K562 (cell line): ENCODE measurements around the gene KRT72. TPM values are rescaled to one million over a fixed set of nuclear protein-coding genes. Genes with fewer than 3 reads are reported as not detected.
A peak's percentile ranks its signal among the peaks of the same experiment; 100 is the strongest.

Source experiments
- ATAC-seq: fragments of 200-7000 bp; cut with Tn5 transposase; 3 replicates; pipeline ENCODE4 v1.9.1; 2020; ENCODE audit warnings: moderate library complexity
- BruUV-seq: library from RNA; stranded (reverse); fragments of 400-500 nt; replicated peaks from 2 replicates; lab custom pipeline; 2021; lab: Mats Ljungman, UMichigan
- CTCF ChIA-PET: fragments of 300-600 bp; formaldehyde crosslinking; extraction: SDS; loops from one replicate; lab custom pipeline; 2021; ENCODE audit warnings: low intra/inter-chr PET ratio; lab: Yijun Ruan, JAX
- POLR2A ChIA-PET: fragments of 300-600, 350-650 bp; sonication (Branson Sonifier 250); formaldehyde crosslinking; extraction: SDS; loops from one replicate; lab custom pipeline; 2021; ENCODE audit warnings: antibody characterized with exemption, inconsistent platforms; lab: Yijun Ruan, JAX
- DNase-seq, 4 experiments: peaks; one replicate each; pipeline versions ENCODE4 v3.0.0 to v3.0.0-alpha.2; 2011 to 2018; ENCODE audit warnings: low spot score in 3 of 4, mixed read lengths in 3 of 4; ENCODE audit errors: extremely low read depth in 1 of 4
- FAIRE-seq: peaks from 2 replicates; lab custom pipeline; 2011; peaks lifted over from hg19 to GRCh38; lab: Jason Lieb, UNC
- H2AFZ ChIP-seq: 2 replicates; pipeline ENCODE4 v1.6.0; 2011; ENCODE audit warnings: low read depth, low read length, control low read depth, inconsistent platforms
- H3K27ac ChIP-seq: fragments of 200-600 bp; 3 replicates; pipeline ENCODE4 v1.8.0; 2011; ENCODE audit warnings: low read depth, mild to moderate bottlenecking, control low read depth, inconsistent platforms, low read length, moderate library complexity, mixed read lengths; ENCODE audit errors: extremely low read depth
- H3K27me3 ChIP-seq, 2 experiments: fragments of 300-600 bp in 1 of 2; 2 replicates in 1 of 2; 3 replicates in 1 of 2; pipeline versions ENCODE4 v1.6.0 to v1.8.0; 2011; ENCODE audit warnings: inconsistent platforms in 2 of 2, low read length in 2 of 2, mild to moderate bottlenecking in 1 of 2, mixed read lengths in 1 of 2, moderate library complexity in 1 of 2; ENCODE audit not compliant: control insufficient read depth in 2 of 2, insufficient read depth in 2 of 2
- H3K36me3 ChIP-seq: fragments of 300-600 bp; 3 replicates; pipeline ENCODE4 v1.8.0; 2011; ENCODE audit warnings: mild to moderate bottlenecking, low read length, inconsistent platforms; ENCODE audit not compliant: control insufficient read depth, insufficient read depth
- H3K4me1 ChIP-seq, 2 experiments: fragments of 200-600 bp in 1 of 2; replicated peaks in 1 of 2; 2 replicates in 1 of 2; 3 replicates in 1 of 2; pipeline versions ENCODE4 v1.5.1 to v1.8.0; 2011; ENCODE audit warnings: inconsistent platforms in 2 of 2, low read length in 2 of 2, mild to moderate bottlenecking in 1 of 2, mixed read lengths in 1 of 2, moderate library complexity in 1 of 2; ENCODE audit not compliant: control insufficient read depth in 2 of 2, insufficient read depth in 2 of 2
- H3K4me2 ChIP-seq: 2 replicates; pipeline ENCODE4 v1.6.1; 2011; ENCODE audit warnings: low read length, control low read depth, inconsistent platforms, mixed read lengths; ENCODE audit not compliant: insufficient read depth
- H3K4me3 ChIP-seq: fragments of 200-600 bp; sonication (generic), shearing (Covaris generic); 2 replicates; pipeline ENCODE4 v1.5.1; 2016; ENCODE audit warnings: control low read depth, inconsistent platforms
- H3K79me2 ChIP-seq: fragments of 200-600 bp; 3 replicates; pipeline ENCODE4 v1.8.0; 2011; ENCODE audit warnings: low read length, inconsistent platforms; ENCODE audit not compliant: control insufficient read depth, insufficient read depth
- H3K9ac ChIP-seq, 2 experiments: 2 replicates each; pipeline versions ENCODE4 v1.6.0 to v1.6.1; 2011; ENCODE audit warnings: low read depth in 2 of 2, low read length in 2 of 2, control low read depth in 1 of 2, inconsistent platforms in 1 of 2, mild to moderate bottlenecking in 1 of 2, mixed read lengths in 1 of 2; ENCODE audit not compliant: insufficient read depth in 1 of 2
- H3K9me1 ChIP-seq: one replicate; pipeline ENCODE4 v1.6.0; 2011; ENCODE audit warnings: inconsistent platforms, mild to moderate bottlenecking, low read length, moderate library complexity; ENCODE audit not compliant: control insufficient read depth, insufficient read depth
- H3K9me3 ChIP-seq: replicated peaks from 2 replicates; pipeline ENCODE4 v1.5.1; 2011; ENCODE audit warnings: low read depth, low read length, inconsistent platforms; ENCODE audit not compliant: control insufficient read depth, insufficient read depth
- H4K20me1 ChIP-seq: replicated peaks from 2 replicates; pipeline ENCODE4 v1.6.1; 2011; ENCODE audit warnings: low read length, inconsistent platforms, mixed read lengths; ENCODE audit not compliant: control insufficient read depth, insufficient read depth
- ELK3 ChIP-seq: fragments of 450-650 bp; formaldehyde crosslinking; IDR thresholded peaks from 2 replicates; pipeline ENCODE4 v1.4.0; 2020; ENCODE audit warnings: mild to moderate bottlenecking
- HMG20A ChIP-seq: fragments of 450-650 bp; formaldehyde crosslinking; conservative IDR thresholded peaks from 2 replicates; pipeline ENCODE4 v1.4.0; 2020; ENCODE audit warnings: mild to moderate bottlenecking, mixed read lengths
- MAX ChIP-seq: sonication (generic); formaldehyde crosslinking; IDR thresholded peaks from 2 replicates; pipeline ENCODE4 v1.9.0; 2022; ENCODE audit warnings: mild to moderate bottlenecking, missing genetic modification reagents
- NR0B1 ChIP-seq: fragments of 450-650 bp; IDR thresholded peaks from one replicate; pipeline ENCODE4 v1.6.1; 2018; ENCODE audit warnings: mild to moderate bottlenecking, moderate library complexity; ENCODE audit not compliant: partially characterized antibody
- NR4A1 ChIP-seq, 2 experiments: fragments of 250-450 bp in 1 of 2; fragments of 450-650 bp in 1 of 2; sonication (Bioruptor Pico) in 1 of 2; IDR thresholded peaks; 2 replicates each; pipeline versions ENCODE4 v1.4.0 to v1.6.1; 2016 to 2020; ENCODE audit warnings: mild to moderate bottlenecking in 2 of 2, missing compliant biosample characterization in 1 of 2, missing genetic modification characterization in 1 of 2, moderate library complexity in 1 of 2
- RNF2 ChIP-seq: sonication (generic); IDR thresholded peaks from 2 replicates; pipeline ENCODE4 v1.6.1; 2016
- ZBTB9 ChIP-seq: fragments of 450-650 bp; formaldehyde crosslinking; IDR thresholded peaks from 2 replicates; pipeline ENCODE4 v1.4.0; 2020; ENCODE audit warnings: mild to moderate bottlenecking, moderate library complexity
- ZNF668 ChIP-seq: fragments of 250-450 bp; sonication (Bioruptor Pico); IDR thresholded peaks from 2 replicates; pipeline ENCODE4 v1.8.0; 2022; ENCODE audit warnings: mild to moderate bottlenecking, inconsistent platforms
- whole genome bisulfite sequencing: fragments of 100-300 bp; shearing (Covaris generic); methylation state at CpG from one replicate; pipeline ENCODE4 v1.1.6; 2016; ENCODE audit warnings: low coverage, mixed read lengths; ENCODE audit not compliant: insufficient coverage; ENCODE audit errors: missing lambda C conversion rate; 5-methylcytosine and 5-hydroxymethylcytosine counted together
- in situ Hi-C: fragments of 300-500 bp; cut with MboI; formaldehyde crosslinking; loops from 4 replicates; pipeline ENCODE4 v1.15.0; 2018; ENCODE audit warnings: inconsistent platforms, mixed read lengths
- intact Hi-C: fragments of 100-400 bp; cut with micrococcal nuclease; formaldehyde crosslinking; loops from 2 replicates; pipeline ENCODE4 v1.14.2; 2022
- polyA plus RNA-seq, 8 experiments: library from polyadenylated mRNA; depleted of rRNA in 4 of 8; stranded (reverse) in 5 of 8; unstranded in 3 of 8; fragments of >200 nt; fragmentation: Nextera tagmentation in 2 of 8; fragmentation: Illumina TruSeq in 1 of 8; extraction: Ambion mirVana in 2 of 8; extraction: Trizol in 1 of 8; gene quantifications; 2 replicates each; pipeline versions ENCODE4 v1.2.1 to v1.2.3, GENCODE V29; 2011 to 2014; ENCODE audit warnings: inconsistent platforms in 1 of 8, missing spikeins in 1 of 8
- total RNA-seq, 7 experiments: library from RNA; depleted of rRNA in 6 of 7; stranded (reverse); fragments of >200 nt in 6 of 7; fragmentation: Illumina TruSeq in 2 of 7; extraction: Trizol in 2 of 7; gene quantifications; 2 replicates each; pipeline versions ENCODE4 v1.2.1 to v1.2.3, GENCODE V29; 2011 to 2021; ENCODE audit warnings: low replicate concordance in 1 of 7

The KRT72 gene
- total and polyA plus RNA-seq, 9 of the 15 experiments (the other 6 are each of a cell fraction or from before 2014, with no cell fraction given), result not detected

DNA sequence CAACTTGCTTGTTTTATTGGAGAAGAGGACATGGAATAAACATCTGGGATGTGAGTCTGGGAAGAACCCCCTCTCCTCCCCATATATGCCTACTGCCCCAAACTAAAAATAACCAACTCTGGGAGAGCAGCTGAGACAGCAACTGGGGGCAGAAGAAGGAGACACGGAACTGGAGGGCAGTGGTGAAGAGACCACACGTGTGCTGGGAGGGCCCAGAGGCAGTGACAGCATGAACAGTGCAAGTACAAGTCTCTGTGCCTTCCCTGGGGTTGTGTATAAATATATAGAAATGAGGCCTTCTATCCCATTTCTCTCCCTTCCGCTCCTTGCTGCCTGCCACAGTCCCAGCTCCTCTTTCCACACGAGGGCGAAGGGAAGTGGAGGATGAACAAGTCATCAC is 21.1 kb upstream of the KRT72 start:
- no peaks in the 10 kb centered on the region for H3K9me1 ChIP-seq
- no peak overlapping the region for H3K27ac ChIP-seq
- H3K4me2 ChIP-seq, result no peak overlapping the region
- FAIRE-seq (no peak), ATAC-seq (no peak)
- H3K36me3 ChIP-seq, result no peaks in the 10 kb centered on the region
- in situ Hi-C loops, result no loop called here
- WGBS, result 44% methylated on average over 5 of the region's 5 CpGs
- no peaks in the 10 kb centered on the region for H3K9me3 ChIP-seq
- no peaks in the 10 kb centered on the region for H4K20me1 ChIP-seq
- TF ChIP-seq ZBTB9 (no peak), NR0B1 (no peak), ZNF668 (no peak), NR4A1 (CRISPR knock-in tag; IDR thresholded peaks at IDR 0.05) (no peak), NR4A1 (tag; IDR thresholded peaks at IDR 0.05) (no peak), MAX (CRISPR knock-in tag) (no peak), HMG20A (CRISPR knock-in tag) (no peak), RNF2 (no peak), ELK3 (no peak)
- TF ChIP-seq, all 486 proteins: peak for 0
- Histone ChIP-seq H3K4me3 (no peak overlapping the region), H3K9ac (no peak overlapping the region), H2AFZ (0 out of 2 replicates have a peak overlapping the region, but pooled peaks have one; percentile 13), H3K27me3 (peaks cover 4 to 8% of the 10 kb centered on the region in 2 experiments; a peak in 4 of 5 replicates), H3K79me2 (no peaks in the 10 kb centered on the region), H3K4me1 (peaks cover 0 to 15% of the 10 kb centered on the region in 2 experiments; a peak in 3 of 5 replicates)
- DNase-seq, result no peak
- CTCF ChIA-PET, result no interaction called here
- POLR2A ChIA-PET, result no interaction called here
- BruUV-seq, result no TSS peak
- intact Hi-C loops, result no loop called here
